Glutamatergic neuron (in vitro differentiated cells): ENCODE measurements around the gene CCDC27. TPM values are rescaled to one million over a fixed set of nuclear protein-coding genes. Genes with fewer than 3 reads are reported as not detected.

Source experiments
- DNase-seq: peaks from one replicate; pipeline ENCODE4 v3.0.0; 2022
- H3K27ac Mint-ChIP-seq: one replicate; pipeline ENCODE4 v1.8.0; 2020; ENCODE audit warnings: mild to moderate bottlenecking, mixed read lengths, inconsistent platforms; ENCODE audit not compliant: unreplicated experiment
- H3K27me3 Mint-ChIP-seq: one replicate; pipeline ENCODE4 v1.8.0; 2020; ENCODE audit warnings: mild to moderate bottlenecking, moderate library complexity, mixed read lengths, inconsistent platforms; ENCODE audit not compliant: unreplicated experiment
- H3K36me3 Mint-ChIP-seq: one replicate; pipeline ENCODE4 v1.8.0; 2020; ENCODE audit warnings: mild to moderate bottlenecking, mixed read lengths, inconsistent platforms; ENCODE audit not compliant: unreplicated experiment
- H3K4me1 Mint-ChIP-seq: one replicate; pipeline ENCODE4 v1.8.0; 2020; ENCODE audit warnings: mild to moderate bottlenecking, low read depth, mixed read lengths, inconsistent platforms; ENCODE audit not compliant: unreplicated experiment
- H3K4me3 Mint-ChIP-seq: one replicate; pipeline ENCODE4 v1.8.0; 2020; ENCODE audit warnings: mild to moderate bottlenecking, mixed read lengths, inconsistent platforms; ENCODE audit not compliant: unreplicated experiment
- H3K9me3 Mint-ChIP-seq: one replicate; pipeline ENCODE4 v1.8.0; 2020; ENCODE audit warnings: mild to moderate bottlenecking, moderate library complexity, mixed read lengths, inconsistent platforms; ENCODE audit not compliant: unreplicated experiment
- total RNA-seq: library from RNA; stranded (reverse); fragmentation: NEBNext Ultra II Directional; extraction: Animal tissue kit (Norgen Biotek cat#: 25700); gene quantifications from one replicate; pipeline ENCODE4 v1.2.1, GENCODE V29; 2021; ENCODE audit not compliant: unreplicated experiment
- TF ChIP-seq, protein P1 (sequence below): fragments of 200-600 bp; sonication (generic); IDR thresholded peaks from one replicate; pipeline ENCODE4 v1.5.0; 2021; ENCODE audit not compliant: partially characterized antibody, unreplicated experiment

CCDC27 gene
- total RNA-seq, 1 donor from 2014 or later, result not detected

DNA sequence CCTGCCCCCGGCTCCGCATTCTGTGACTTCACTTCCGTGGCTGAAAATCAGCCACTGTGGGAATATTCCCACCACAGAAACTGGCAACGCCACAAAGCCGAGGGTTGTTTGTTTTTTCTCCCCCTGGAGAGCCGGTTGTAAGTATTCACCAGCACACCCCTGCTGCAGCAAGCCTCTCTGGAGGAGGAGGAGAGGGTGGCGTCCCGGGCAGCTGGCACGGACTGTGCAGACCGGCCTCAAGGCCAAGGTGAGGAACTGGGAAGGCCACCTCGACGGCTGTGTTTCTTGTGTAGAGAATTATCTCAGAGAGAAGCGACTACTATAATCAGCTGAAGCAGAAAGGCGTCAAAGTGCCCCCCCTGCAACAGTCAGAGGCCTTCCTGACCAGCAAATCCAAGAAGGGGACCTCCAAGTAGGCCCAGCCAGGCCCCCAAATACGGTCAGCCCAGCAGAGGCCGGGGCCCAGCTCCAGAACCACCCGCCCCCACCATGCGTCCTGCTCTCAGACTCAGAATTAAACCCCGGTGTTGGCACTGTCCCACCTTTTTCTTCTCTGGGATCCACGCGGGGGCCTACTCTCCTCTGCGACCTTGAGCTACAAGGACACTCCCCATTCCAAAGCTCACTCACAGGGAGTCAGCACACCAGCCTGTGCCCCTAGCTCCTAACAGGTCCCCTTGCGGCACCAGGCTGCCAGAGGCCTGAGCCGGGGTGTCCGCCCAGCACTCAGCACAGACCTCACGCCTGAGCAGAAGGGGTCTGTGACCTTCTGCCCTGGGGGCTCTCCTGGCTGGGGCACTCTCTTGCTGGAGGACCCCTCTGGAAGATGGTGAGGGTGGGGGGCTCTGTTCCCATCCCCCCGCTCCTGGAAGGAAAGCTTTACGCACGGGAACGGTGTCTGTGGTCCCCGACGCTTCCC lies 19.1 kb downstream of the CCDC27 start:
- peak; percentile 40 for DNase-seq

DNA sequence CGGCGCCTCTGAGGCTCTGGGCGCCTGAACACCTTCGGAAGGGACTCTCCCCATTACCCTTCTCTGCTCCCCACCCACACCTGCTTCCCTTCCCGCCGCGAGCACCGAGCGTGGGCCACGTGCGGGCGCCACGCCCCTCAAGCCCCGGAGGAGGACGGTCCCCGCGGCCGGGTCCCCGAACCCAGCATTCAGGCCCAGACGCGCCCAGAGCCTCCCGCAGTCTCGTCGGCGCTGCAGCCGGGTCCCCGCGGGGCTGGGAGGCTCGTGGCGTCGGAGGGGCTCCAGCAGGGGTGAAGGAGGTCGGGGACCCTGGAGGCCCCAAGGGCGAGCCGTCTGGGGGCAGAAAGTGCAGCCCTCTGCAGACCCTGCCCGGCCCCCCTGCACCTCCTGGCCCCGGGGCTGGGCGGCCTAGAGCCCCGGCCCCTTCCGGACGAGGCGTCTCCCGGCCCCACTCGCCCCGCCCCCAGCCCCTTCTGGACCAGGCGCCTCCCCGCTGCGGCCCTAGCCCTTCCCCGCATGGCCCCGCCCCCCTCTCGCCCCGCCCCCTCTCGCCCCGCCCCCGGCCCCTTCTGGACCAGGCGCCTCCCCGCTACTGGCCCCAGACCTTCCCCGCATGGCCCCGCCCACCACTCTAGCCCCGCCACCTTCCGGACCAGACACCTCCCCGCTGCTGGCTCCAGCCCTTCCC lies 19.9 kb downstream of the CCDC27 start:
- H3K36me3 Mint-ChIP-seq, result no peaks in the 10 kb centered on the region

More for the DNA sequence above, 19.1 kb downstream of the CCDC27 start:
- Mint-ChIP-seq H3K9me3 (peaks cover under 1% of the 10 kb centered on the region), H3K4me3 (peak overlapping the region; percentile 34), H3K36me3 (no peaks in the 10 kb centered on the region), H3K27ac (no peak overlapping the region), H3K4me1 (peaks cover 9% of the 10 kb centered on the region), H3K27me3 (peaks cover 5% of the 10 kb centered on the region)
- TF ChIP-seq, protein P1, sequence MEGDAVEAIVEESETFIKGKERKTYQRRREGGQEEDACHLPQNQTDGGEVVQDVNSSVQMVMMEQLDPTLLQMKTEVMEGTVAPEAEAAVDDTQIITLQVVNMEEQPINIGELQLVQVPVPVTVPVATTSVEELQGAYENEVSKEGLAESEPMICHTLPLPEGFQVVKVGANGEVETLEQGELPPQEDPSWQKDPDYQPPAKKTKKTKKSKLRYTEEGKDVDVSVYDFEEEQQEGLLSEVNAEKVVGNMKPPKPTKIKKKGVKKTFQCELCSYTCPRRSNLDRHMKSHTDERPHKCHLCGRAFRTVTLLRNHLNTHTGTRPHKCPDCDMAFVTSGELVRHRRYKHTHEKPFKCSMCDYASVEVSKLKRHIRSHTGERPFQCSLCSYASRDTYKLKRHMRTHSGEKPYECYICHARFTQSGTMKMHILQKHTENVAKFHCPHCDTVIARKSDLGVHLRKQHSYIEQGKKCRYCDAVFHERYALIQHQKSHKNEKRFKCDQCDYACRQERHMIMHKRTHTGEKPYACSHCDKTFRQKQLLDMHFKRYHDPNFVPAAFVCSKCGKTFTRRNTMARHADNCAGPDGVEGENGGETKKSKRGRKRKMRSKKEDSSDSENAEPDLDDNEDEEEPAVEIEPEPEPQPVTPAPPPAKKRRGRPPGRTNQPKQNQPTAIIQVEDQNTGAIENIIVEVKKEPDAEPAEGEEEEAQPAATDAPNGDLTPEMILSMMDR, result no peak

DNA sequence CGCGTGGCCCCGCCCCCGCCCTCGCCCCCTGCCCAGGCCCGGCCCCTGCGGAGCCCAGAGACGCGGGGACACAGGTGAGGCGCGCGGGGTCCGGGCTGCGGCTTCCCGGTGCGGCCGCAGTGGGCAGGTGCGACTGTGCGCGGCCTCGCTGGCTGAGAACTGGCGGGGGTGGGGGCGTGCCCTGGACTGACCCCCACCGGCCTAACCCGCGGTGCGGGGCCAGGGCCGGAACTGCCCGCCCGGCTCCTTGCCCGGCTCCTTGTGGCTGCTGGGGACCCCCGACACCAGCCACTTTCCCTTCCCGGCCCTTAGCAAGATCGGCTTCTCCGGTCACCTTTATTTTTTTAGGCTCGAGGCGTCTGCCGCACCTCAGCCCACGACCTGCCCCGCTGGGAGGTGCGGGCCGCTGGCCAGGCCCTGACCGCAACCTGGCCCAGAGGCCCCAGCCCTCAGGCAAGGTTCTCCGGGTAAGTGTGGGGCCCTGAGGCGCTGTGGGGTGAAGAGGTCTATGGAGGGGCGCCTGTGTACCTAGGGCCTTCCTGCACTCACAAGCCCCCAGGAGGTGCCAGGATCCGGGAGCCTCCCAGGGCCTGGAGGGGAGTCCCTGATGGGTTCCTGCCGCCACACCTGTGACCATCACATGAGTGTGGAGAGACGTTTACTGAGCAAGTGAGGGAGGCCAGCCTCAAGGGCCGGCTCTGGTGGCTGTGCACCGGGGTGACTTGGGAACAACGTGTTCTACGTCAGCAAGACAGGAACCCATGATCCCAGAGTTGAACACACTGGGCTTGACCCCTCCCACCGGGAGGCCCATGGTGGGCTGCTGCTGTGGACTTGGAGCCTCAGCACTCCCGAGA lies 20.7 kb downstream of the CCDC27 start, which contains the start of gene SMIM1:
SMIM1 (plus strand) TSS at position 35 of the 857 bp plus-strand sequence. CDS start 2,625 bp downstream, outside the sequence.
- DNase-seq, result peak; percentile 36
- Mint-ChIP-seq H3K4me1 (peaks cover 9% of the 10 kb centered on the region), H3K27ac (no peak within 1 kb of the TSS), H3K36me3 (no peaks in the 10 kb centered on the region), H3K27me3 (peaks cover 7% of the 10 kb centered on the region), H3K4me3 (peak within 1 kb of the TSS; percentile 34), H3K9me3 (peaks cover 1% of the 10 kb centered on the region)
- TF ChIP-seq, protein P1, result no peak

More for the DNA sequence above, 19.9 kb downstream of the CCDC27 start:
- DNase-seq, result peak; percentile 94
- Mint-ChIP-seq H3K27ac (no peak overlapping the region), H3K4me1 (peaks cover 9% of the 10 kb centered on the region), H3K27me3 (peaks cover 7% of the 10 kb centered on the region), H3K9me3 (peaks cover 1% of the 10 kb centered on the region), H3K4me3 (peak overlapping the region; percentile 34)
- TF ChIP-seq, protein P1, result no peak

DNA sequence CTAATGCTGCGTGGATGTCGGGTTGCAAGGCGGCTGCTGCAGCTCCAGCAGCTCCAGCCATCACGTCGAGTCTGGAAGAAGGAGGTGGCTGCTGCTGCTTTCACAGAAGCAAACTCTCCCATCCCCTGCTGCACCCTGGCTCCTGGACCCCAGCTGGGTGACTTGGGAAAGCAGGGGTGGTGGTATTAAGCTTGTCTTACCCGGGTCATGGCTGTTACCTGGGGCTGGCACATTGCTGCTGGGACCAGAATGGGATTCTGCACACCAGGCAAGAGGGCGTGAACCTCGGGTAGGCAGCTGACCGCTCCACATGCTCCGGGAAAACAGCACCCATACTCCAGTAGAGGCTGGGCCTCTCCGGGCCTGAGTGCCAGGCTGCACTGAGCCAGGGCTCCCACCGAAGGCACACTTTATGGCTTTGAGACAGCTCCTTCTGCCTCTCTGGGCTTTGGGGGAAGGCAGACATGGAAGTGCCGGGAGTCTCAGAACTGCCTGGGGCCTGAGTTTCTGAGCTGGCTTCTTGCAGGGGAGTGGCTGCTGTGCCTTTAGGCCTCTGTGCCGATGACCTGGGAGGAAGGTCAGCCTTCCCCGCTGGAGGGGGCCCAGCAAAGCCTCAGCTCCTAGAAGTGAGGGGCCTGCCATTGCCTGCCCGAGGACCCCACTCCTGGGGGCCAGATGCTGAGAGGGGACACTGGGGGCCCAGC lies 21.5 kb downstream of the CCDC27 start:
- H3K27me3 Mint-ChIP-seq, result peaks cover 7% of the 10 kb centered on the region

More for the DNA sequence above, 21.5 kb downstream of the CCDC27 start:
- TF ChIP-seq, protein P1, result no peak
- DNase-seq, result peak; percentile 33
- no peak overlapping the region for H3K4me3 Mint-ChIP-seq
- H3K4me1 Mint-ChIP-seq, result peaks cover 12% of the 10 kb centered on the region
- no peak overlapping the region for H3K27ac Mint-ChIP-seq
- H3K36me3 Mint-ChIP-seq, result no peaks in the 10 kb centered on the region
- H3K9me3 Mint-ChIP-seq, result peaks cover 6% of the 10 kb centered on the region
